ENCODE measurements around the gene RC3H1. TPM values are rescaled to one million over a fixed set of nuclear protein-coding genes. Genes with fewer than 3 reads are reported as not detected.

The RC3H1 gene
- total RNA-seq, 1 donor from 2014 or later: 10.3 TPM

DNA sequence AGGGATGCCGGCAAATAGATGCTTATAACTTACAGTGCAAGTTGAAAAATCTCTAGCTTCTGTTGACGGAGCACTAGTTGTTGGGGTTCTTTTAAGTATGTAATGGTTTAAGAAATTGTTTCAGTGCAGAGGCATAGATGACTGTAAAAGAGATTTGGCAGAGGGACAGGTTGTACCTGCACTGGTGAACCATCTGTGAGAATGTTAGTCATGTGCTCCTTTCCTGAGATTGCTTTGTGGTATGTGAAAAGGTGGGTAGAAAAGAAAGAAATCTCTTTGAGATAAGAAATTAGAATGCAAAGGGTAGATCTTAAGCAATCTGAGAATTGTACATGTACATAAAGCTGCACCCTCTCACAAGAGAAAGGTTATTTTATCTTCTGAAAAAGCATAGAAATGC is 134.5 kb downstream of the RC3H1 start:
- no peak for DNase-seq (ENCODE audit: low read depth in 2 of 2)

DNA sequence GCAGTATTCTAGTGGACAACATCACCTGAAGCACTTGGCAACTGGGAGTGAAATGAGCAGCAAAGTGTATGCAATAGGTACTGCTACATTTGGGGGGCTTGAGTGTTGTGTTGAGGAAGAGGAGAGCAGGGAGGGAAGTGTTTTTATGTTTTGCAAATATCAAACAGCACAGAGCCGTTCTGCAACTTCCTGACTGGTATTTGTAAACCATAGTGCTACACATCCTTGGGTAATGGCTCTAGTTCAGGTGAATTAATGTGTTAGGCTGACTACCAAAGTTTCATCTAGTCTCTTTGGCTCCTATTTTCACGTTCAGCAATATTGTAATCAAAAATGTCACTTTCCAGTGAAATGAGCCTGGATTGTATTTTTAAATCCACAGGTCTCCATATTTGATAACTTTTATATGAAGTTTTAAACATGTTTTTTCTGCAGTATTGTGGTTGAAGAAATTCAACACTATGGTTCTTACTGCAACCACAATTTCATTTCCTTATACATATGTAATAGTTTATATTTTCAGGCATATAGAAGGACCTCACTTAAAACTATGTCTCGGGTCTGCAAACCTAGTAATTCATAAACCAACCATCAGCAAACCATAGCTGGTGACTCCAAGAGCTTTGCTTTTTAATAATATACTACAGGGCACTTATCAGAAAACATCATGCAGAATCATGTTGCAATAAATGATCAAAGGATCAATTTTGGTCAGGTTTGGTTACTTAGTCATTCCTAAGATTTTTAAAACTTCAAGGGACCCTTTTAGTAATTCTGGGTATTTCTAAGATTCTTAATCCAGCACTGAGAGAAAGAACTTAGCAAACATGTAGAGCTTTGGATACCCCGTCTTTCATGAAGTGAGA is 135.2 kb downstream of the RC3H1 start:
- DNase-seq (ENCODE audit: low read depth in 2 of 2): no peak

DNA sequence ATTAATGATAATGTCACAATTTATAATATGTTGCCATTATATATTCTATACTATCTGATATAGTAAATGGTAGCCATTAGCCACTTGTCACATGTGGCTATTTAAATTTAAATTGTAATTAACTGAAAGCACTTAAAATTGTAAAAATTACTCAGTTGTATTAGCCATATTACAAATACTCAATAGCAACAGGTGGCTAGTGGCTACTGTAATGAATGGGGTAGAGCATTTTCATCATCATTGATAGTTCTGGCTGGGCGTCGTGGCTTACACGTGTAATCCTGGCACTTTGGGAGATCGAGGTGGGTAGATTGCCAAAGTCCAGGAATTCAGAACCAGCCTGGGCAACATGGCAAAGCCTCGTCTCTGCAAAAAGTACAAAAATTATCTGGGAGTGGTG is 137.5 kb downstream of the RC3H1 start:
- DNase-seq (ENCODE audit: low read depth in 2 of 2): no peak

Other genes starting within 250 kb of the RC3H1 start
- 11.0 and 17.3 TPM in 2 replicates for gene DARS2, start 197.7 kb downstream of the RC3H1 start, total RNA-seq
- 7.2 and 15.0 TPM in 2 replicates for gene CENPL, start 197.5 kb downstream of the RC3H1 start, total RNA-seq
- gene GAS5, start 154.4 kb downstream of the RC3H1 start, total RNA-seq: 261 and 307 TPM in 2 replicates
- 2.1 and 3.2 TPM in 2 replicates for gene ZBTB37, start 154.0 kb downstream of the RC3H1 start, total RNA-seq
- gene SERPINC1, start 105.0 kb downstream of the RC3H1 start, total RNA-seq: 0.13 TPM in 1 of 2 replicates, not detected in the other
- gene RABGAP1L, start 137.2 kb upstream of the RC3H1 start, total RNA-seq: 19.3 and 25.4 TPM in 2 replicates

Measured in dermis microvascular lymphatic vessel endothelial cell (primary cell).